RWPE2 (cell line): ENCODE measurements around the gene ATOH7.
"Not testable (repeated sequence)": the region's sequence is repeated elsewhere in the genome, so short reads cannot be mapped to it uniquely, and the experiment has no call there.

ENCODE experiments used
- ATAC-seq: fragments of 200-7000 bp; cut with Tn5 transposase; 3 replicates; pipeline ENCODE4 v1.9.1; 2021; ENCODE audit warnings: low read depth
- DNase-seq: peaks from one replicate; pipeline ENCODE4 v3.0.0-alpha.2; 2020; ENCODE audit warnings: low spot score
- H3K27ac ChIP-seq: fragments of 450-650 bp; 2 replicates; pipeline ENCODE4 v1.5.1; 2017; ENCODE audit warnings: mild to moderate bottlenecking; ENCODE audit not compliant: poor library complexity, severe bottlenecking
- H3K27me3 ChIP-seq: fragments of 250-450 bp; sonication (Bioruptor Pico); 2 replicates; pipeline ENCODE4 v1.5.1; 2021; ENCODE audit warnings: mild to moderate bottlenecking, moderate library complexity; ENCODE audit not compliant: insufficient read depth, poor library complexity, severe bottlenecking
- H3K36me3 ChIP-seq: fragments of 250-450 bp; sonication (Bioruptor Pico); 2 replicates; pipeline ENCODE4 v1.5.1; 2020; ENCODE audit warnings: low read depth, mild to moderate bottlenecking, moderate library complexity
- H3K4me1 ChIP-seq: fragments of 250-450 bp; sonication (Bioruptor Pico); 2 replicates; pipeline ENCODE4 v1.5.1; 2021; ENCODE audit warnings: mild to moderate bottlenecking, moderate library complexity; ENCODE audit not compliant: insufficient read depth, poor library complexity, severe bottlenecking
- H3K4me3 ChIP-seq: fragments of 250-450 bp; sonication (Bioruptor Pico); 2 replicates; pipeline ENCODE4 v1.5.1; 2021; ENCODE audit warnings: mild to moderate bottlenecking, moderate library complexity; ENCODE audit not compliant: severe bottlenecking
- H3K9me3 ChIP-seq: fragments of 250-450 bp; sonication (Bioruptor Pico); 2 replicates; pipeline ENCODE4 v1.5.1; 2021; ENCODE audit warnings: mild to moderate bottlenecking, moderate library complexity; ENCODE audit not compliant: severe bottlenecking
- TF ChIP-seq, protein P1 (sequence below): fragments of 450-650 bp; IDR thresholded peaks from one replicate; pipeline ENCODE4 v1.5.1; 2017; ENCODE audit warnings: mild to moderate bottlenecking, moderate library complexity; ENCODE audit not compliant: poor library complexity, severe bottlenecking

Gene ATOH7

DNA sequence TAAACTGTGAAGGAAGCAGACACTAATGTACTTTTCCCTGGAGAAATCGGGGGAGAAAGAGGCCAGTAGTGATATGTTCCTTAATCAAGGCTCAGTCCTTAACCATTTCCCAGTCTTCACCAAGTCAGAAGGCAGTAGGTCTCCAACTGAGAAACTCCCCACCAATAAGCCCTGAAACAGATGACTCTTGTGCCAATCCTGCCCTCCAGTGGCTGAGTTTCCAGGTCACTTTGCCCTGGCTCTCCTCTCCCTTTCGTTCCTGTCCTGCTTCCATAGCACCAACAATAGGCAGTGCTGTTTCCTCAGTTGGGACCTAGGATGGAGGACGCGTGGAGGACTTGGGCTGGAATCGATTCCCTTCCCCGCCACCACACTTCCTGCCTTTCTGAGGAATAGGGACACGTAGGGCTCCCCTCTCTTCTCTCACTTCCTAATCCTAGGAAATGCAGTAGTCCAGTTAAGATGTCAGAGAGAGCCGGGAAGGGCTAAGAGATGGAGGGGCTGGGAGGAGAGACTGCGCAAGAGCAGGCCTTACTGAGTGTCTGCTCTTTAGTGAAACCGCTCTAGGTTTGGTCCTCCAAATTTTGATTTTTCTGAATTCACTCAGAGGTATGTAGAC, 23.4 kb downstream of the ATOH7 start:
- no peak overlapping the region for H3K4me3 ChIP-seq
- no peaks in the 10 kb centered on the region for H3K4me1 ChIP-seq
- ATAC-seq (peak; percentile 95), DNase-seq (peak; percentile 65)
- H3K9me3 ChIP-seq = no peaks in the 10 kb centered on the region
- H3K36me3 ChIP-seq = no peaks in the 10 kb centered on the region
- H3K27me3 ChIP-seq = no peaks in the 10 kb centered on the region
- H3K27ac ChIP-seq = no peak overlapping the region
- TF ChIP-seq, protein P1, sequence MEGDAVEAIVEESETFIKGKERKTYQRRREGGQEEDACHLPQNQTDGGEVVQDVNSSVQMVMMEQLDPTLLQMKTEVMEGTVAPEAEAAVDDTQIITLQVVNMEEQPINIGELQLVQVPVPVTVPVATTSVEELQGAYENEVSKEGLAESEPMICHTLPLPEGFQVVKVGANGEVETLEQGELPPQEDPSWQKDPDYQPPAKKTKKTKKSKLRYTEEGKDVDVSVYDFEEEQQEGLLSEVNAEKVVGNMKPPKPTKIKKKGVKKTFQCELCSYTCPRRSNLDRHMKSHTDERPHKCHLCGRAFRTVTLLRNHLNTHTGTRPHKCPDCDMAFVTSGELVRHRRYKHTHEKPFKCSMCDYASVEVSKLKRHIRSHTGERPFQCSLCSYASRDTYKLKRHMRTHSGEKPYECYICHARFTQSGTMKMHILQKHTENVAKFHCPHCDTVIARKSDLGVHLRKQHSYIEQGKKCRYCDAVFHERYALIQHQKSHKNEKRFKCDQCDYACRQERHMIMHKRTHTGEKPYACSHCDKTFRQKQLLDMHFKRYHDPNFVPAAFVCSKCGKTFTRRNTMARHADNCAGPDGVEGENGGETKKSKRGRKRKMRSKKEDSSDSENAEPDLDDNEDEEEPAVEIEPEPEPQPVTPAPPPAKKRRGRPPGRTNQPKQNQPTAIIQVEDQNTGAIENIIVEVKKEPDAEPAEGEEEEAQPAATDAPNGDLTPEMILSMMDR = peak; percentile 90

- Histone ChIP-seq H3K27ac (no peak overlapping the region), H3K9me3 (no peaks in the 10 kb centered on the region), H3K36me3 (no peaks in the 10 kb centered on the region), H3K4me1 (no peaks in the 10 kb centered on the region), H3K27me3 (no peaks in the 10 kb centered on the region), H3K4me3 (no peak overlapping the region)
- ATAC-seq (peak; percentile 48; the same call in 1 of the 3 replicates), DNase-seq (no peak)
- TF ChIP-seq, protein P1 = no peak
Observed at GRCh38 chr10:68202960-68203353, 29.0 kb downstream of the ATOH7 start.

DNA sequence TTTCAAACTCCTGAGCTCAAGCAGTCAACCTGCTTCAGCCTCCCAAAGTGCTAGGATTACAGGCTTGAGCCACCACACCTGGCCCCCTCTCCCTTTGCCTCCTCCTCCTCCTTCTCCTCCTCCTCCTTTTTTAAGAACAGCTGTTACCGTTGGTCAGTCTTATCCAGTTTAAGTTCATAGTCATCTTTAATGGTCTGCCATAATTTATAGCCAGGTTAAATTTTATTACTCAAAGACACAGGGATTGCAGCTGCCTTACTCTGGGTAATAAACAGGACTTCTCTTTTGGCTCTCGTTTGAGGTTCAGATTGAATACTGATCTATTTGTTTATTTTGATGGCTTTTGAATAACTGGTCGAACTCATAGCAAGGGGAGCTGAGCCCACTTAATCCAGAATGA, 35.2 kb downstream of the ATOH7 start:
- ATAC-seq = no peak
- Histone ChIP-seq H3K9me3 (no peaks in the 10 kb centered on the region), H3K27ac (no peak overlapping the region), H3K36me3 (no peaks in the 10 kb centered on the region), H3K27me3 (no peaks in the 10 kb centered on the region), H3K4me3 (no peak overlapping the region), H3K4me1 (peaks cover 8% of the 10 kb centered on the region)
- TF ChIP-seq, protein P1 = no peak
- no peak for DNase-seq

DNA sequence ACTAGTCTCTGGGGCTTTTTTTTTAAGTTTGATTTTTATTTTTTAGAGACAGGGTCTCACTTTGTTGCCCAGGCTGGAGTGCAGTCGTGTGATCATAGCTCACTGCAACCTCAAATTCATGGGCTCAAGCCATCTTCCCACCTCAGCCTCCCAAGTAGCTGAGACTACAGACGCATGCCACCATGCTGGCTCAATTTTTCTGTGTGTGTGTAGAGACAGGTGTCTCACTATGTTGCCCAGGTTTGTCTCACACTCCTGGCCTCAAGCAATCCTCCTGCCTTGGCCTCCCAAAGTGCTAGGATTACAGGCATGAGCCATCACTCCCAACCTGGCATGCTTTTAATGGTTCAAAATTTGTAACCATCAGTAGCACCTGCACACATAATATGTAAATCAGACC, 36.1 kb downstream of the ATOH7 start:
- H3K36me3 ChIP-seq, ATAC-seq, H3K4me3 ChIP-seq, H3K9me3 ChIP-seq, H3K27me3 ChIP-seq, H3K4me1 ChIP-seq, DNase-seq, H3K27ac ChIP-seq: not testable (repeated sequence)

- Histone ChIP-seq H3K4me3 (no peak overlapping the region), H3K4me1 (peaks cover 8% of the 10 kb centered on the region), H3K27me3 (no peaks in the 10 kb centered on the region), H3K9me3 (no peaks in the 10 kb centered on the region), H3K27ac (no peak overlapping the region), H3K36me3 (no peaks in the 10 kb centered on the region)
- no peak for ATAC-seq
- TF ChIP-seq, protein P1 = no peak
- DNase-seq = no peak
Observed at GRCh38 chr10:68194290-68194689, 37.6 kb downstream of the ATOH7 start.
